ENCODE measurements around the gene DAW1.

GRCh38 chr2:227932403-227932802, 61.0 kb downstream of the DAW1 start:
- TF ChIP-seq CTCF (IDR thresholded peaks at IDR 0.05) (no peak), POLR2A (IDR thresholded peaks at IDR 0.05) (no peak)

Measured in tibial nerve (tissue), 3 donors.